Cardiac septum (tissue), 1 donor: ENCODE measurements around the gene SIX4. TPM values are rescaled to one million over a fixed set of nuclear protein-coding genes. Genes with fewer than 3 reads are reported as not detected.

Source experiments
- DNase-seq: peaks from one replicate; pipeline ENCODE4 v3.0.0-alpha.2; 2020; ENCODE audit warnings: low spot score
- intact Hi-C: fragments of 100-400 bp; cut with DNase I; formaldehyde crosslinking; loops from one replicate; pipeline ENCODE4 v1.14.0; 2022
- total RNA-seq: library from RNA; stranded (reverse); fragmentation: NEBNext Ultra II Directional; extraction: Animal tissue kit (Norgen Biotek cat#: 25700); gene quantifications from one replicate; pipeline ENCODE4 v1.2.1, GENCODE V29; 2021
- donor health status: DM: no; HTN: no; CAD: no.

The SIX4 gene
- total RNA-seq, 1 donor from 2014 or later = 1.9 TPM

- DNase-seq = no peak
- intact Hi-C loops = loop anchor here (5.0 to 10.0 kb wide), 2 partner anchors 259 to 301 kb away; partner anchors contain the start of genes SLC38A6 and TRMT5
Observed at GRCh38 chr14:60723116-60723906, 840 bp downstream of the SIX4 start.

GRCh38 chr14:60722357-60723115, 1.6 kb downstream of the SIX4 start:
- no peak for DNase-seq
- intact Hi-C loops = loop anchor here (5.0 to 10.0 kb wide), 2 partner anchors 260 to 302 kb away; partner anchors contain the start of genes SLC38A6 and TRMT5

GRCh38 chr14:60722107-60722356, 2.1 kb downstream of the SIX4 start:
- no peak for DNase-seq
- intact Hi-C loops = loop anchor here (5.0 to 10.0 kb wide), 2 partner anchors 260 to 303 kb away; partner anchors contain the start of genes SLC38A6 and TRMT5

- intact Hi-C loops = loop anchor here (5.0 to 10.0 kb wide), 2 partner anchors 261 to 303 kb away; partner anchors contain the start of genes SLC38A6 and TRMT5
- DNase-seq = no peak
Observed at GRCh38 chr14:60721326-60722106, 2.6 kb downstream of the SIX4 start.

GRCh38 chr14:60720962-60721325, 3.2 kb downstream of the SIX4 start:
- intact Hi-C loops = loop anchor here (5.0 to 10.0 kb wide), 2 partner anchors 261 to 304 kb away; partner anchors contain the start of genes SLC38A6 and TRMT5
- DNase-seq = no peak

- intact Hi-C loops = loop anchor here (5.0 to 10.0 kb wide), 2 partner anchors 262 to 304 kb away; partner anchors contain the start of genes SLC38A6 and TRMT5
- no peak for DNase-seq
Observed at GRCh38 chr14:60720391-60720790, 3.8 kb downstream of the SIX4 start.

GRCh38 chr14:60713513-60713912, 10.6 kb downstream of the SIX4 start:
- no peak for DNase-seq
- intact Hi-C loops = no loop called here

- intact Hi-C loops = no loop called here
Observed at GRCh38 chr14:60710494-60710893, 13.7 kb downstream of the SIX4 start.

GRCh38 chr14:60707858-60708257, 16.3 kb downstream of the SIX4 start:
- intact Hi-C loops = no loop called here
- no peak for DNase-seq

More at GRCh38 chr14:60710494-60710893, 13.7 kb downstream of the SIX4 start:
- no peak for DNase-seq

- intact Hi-C loops = no loop called here
- no peak for DNase-seq
Observed at GRCh38 chr14:60705100-60705499, 19.1 kb downstream of the SIX4 start.

GRCh38 chr14:60700598-60700997, 23.6 kb downstream of the SIX4 start:
- intact Hi-C loops = no loop called here
- DNase-seq = no peak

GRCh38 chr14:60695327-60695726, 28.8 kb downstream of the SIX4 start:
- no peak for DNase-seq
- intact Hi-C loops = no loop called here

- no peak for DNase-seq
- intact Hi-C loops = no loop called here
Observed at GRCh38 chr14:60691383-60692113, 32.6 kb downstream of the SIX4 start.

GRCh38 chr14:60686865-60687264, 37.3 kb downstream of the SIX4 start:
- intact Hi-C loops = no loop called here

GRCh38 chr14:60684203-60684602, 39.9 kb downstream of the SIX4 start:
- intact Hi-C loops = no loop called here
- DNase-seq = no peak

More at GRCh38 chr14:60686865-60687264, 37.3 kb downstream of the SIX4 start:
- DNase-seq = no peak

- no peak for DNase-seq
- intact Hi-C loops = no loop called here
Observed at GRCh38 chr14:60681271-60681670, 42.9 kb downstream of the SIX4 start.

GRCh38 chr14:60680511-60680910, 43.6 kb downstream of the SIX4 start:
- intact Hi-C loops = no loop called here
- DNase-seq = no peak

- intact Hi-C loops = no loop called here
- no peak for DNase-seq
Observed at GRCh38 chr14:60679566-60680258, 44.4 kb downstream of the SIX4 start.

- no peak for DNase-seq
- intact Hi-C loops = no loop called here
Observed at GRCh38 chr14:60677701-60678100, 46.5 kb downstream of the SIX4 start.
